ENCODE results near the gene STXBP5. TPM values are rescaled to one million over a fixed set of nuclear protein-coding genes. Genes with fewer than 3 reads are reported as not detected.

The STXBP5 gene
- polyA plus RNA-seq, 1 experiment, result 21.0 TPM

- CTCF ChIA-PET, result no interaction called here
- Histone ChIP-seq H3K36me3 (ENCODE audit: control insufficient read depth, insufficient read depth, low read length) (no peaks in the 10 kb centered on the region), H3K4me3 (ENCODE audit: low read depth, low read length) (peak overlapping the region; percentile 81), H3K27me3 (ENCODE audit: control insufficient read depth, insufficient read depth, low read length) (no peaks in the 10 kb centered on the region)
- DNase-seq (ENCODE audit: low read depth), result no peak
- no peak for TF ChIP-seq CTCF (IDR thresholded peaks at IDR 0.05; ENCODE audit: insufficient read depth, low read depth, low read length)
- POLR2A ChIA-PET, result interaction anchor here (0.5 to 0.6 kb wide), 2 partner anchors 203 to 301 kb away, joined by 3 to 4 read pairs; no protein-coding TSS in a partner anchor
Measured at GRCh38 chr6:147203311-147204059, 732 bp upstream of the STXBP5 start.

GRCh38 chr6:147204843-147205311, 660 bp downstream of the STXBP5 start:
- H3K27me3 ChIP-seq (ENCODE audit: control insufficient read depth, insufficient read depth, low read length), result no peaks in the 10 kb centered on the region
- CTCF ChIA-PET, result interaction anchor here (0.6 to 1.2 kb wide), 3 partner anchors 23 to 294 kb away, joined by 3 read pairs; no protein-coding TSS in a partner anchor
- peak overlapping the region; percentile 81 for H3K4me3 ChIP-seq (ENCODE audit: low read depth, low read length)
- no peaks in the 10 kb centered on the region for H3K36me3 ChIP-seq (ENCODE audit: control insufficient read depth, insufficient read depth, low read length)
- DNase-seq (ENCODE audit: low read depth), result no peak
- TF ChIP-seq CTCF (IDR thresholded peaks at IDR 0.05; ENCODE audit: insufficient read depth, low read depth, low read length), result no peak
- POLR2A ChIA-PET, result no interaction called here

GRCh38 chr6:147205690-147206600, 1.7 kb downstream of the STXBP5 start:
- ChIA-PET CTCF (interaction anchor here (1.2 kb wide), 1 partner anchor 21 kb away, joined by 3 read pairs; no protein-coding TSS in a partner anchor), POLR2A (no interaction called here)
- Histone ChIP-seq H3K36me3 (ENCODE audit: control insufficient read depth, insufficient read depth, low read length) (no peaks in the 10 kb centered on the region), H3K27me3 (ENCODE audit: control insufficient read depth, insufficient read depth, low read length) (no peaks in the 10 kb centered on the region), H3K4me3 (ENCODE audit: low read depth, low read length) (peak overlapping the region; percentile 81)
- DNase-seq (ENCODE audit: low read depth), result no peak
- no peak for TF ChIP-seq CTCF (IDR thresholded peaks at IDR 0.05; ENCODE audit: insufficient read depth, low read depth, low read length)

GRCh38 chr6:147207351-147207750, 3.1 kb downstream of the STXBP5 start:
- H3K27me3 ChIP-seq (ENCODE audit: control insufficient read depth, insufficient read depth, low read length), result no peaks in the 10 kb centered on the region
- H3K36me3 ChIP-seq (ENCODE audit: control insufficient read depth, insufficient read depth, low read length), result peaks cover 2% of the 10 kb centered on the region; the same call in 1 of the 2 replicates
- no peak overlapping the region; the same call in 1 of the 2 replicates for H3K4me3 ChIP-seq (ENCODE audit: low read depth, low read length)
- POLR2A ChIA-PET, result interaction anchor here (0.5 kb wide), 1 partner anchor 10 kb away, joined by 3 read pairs; no protein-coding TSS in a partner anchor
- TF ChIP-seq CTCF (IDR thresholded peaks at IDR 0.05; ENCODE audit: insufficient read depth, low read depth, low read length), result no peak
- CTCF ChIA-PET, result interaction anchor here (0.6 to 0.7 kb wide), 3 partner anchors 17 to 181 kb away, joined by 3 to 4 read pairs (median 3); no protein-coding TSS in a partner anchor
- no peak for DNase-seq (ENCODE audit: low read depth)
